ENCODE measurements around the gene SNX14. TPM values are rescaled to one million over a fixed set of nuclear protein-coding genes. Genes with fewer than 3 reads are reported as not detected.
A peak's percentile ranks its signal among the peaks of the same experiment; 100 is the strongest.

SNX14 gene
- total RNA-seq, 1 experiment from 2014 or later = 65.4 TPM

GRCh38 chr6:85468326-85468725, 125.3 kb downstream of the SNX14 start:
- Histone ChIP-seq H3K27ac (ENCODE audit: low read length) (no peak overlapping the region), H3K9ac (ENCODE audit: low read length) (no peak overlapping the region), H3K79me2 (ENCODE audit: low read length) (no peaks in the 10 kb centered on the region), H3K36me3 (ENCODE audit: low read depth, low read length) (no peaks in the 10 kb centered on the region), H3K27me3 (ENCODE audit: low read length) (no peaks in the 10 kb centered on the region), H2AFZ (ENCODE audit: low read length) (no peak overlapping the region), H3K4me2 (ENCODE audit: low read length) (no peak overlapping the region), H3K4me1 (ENCODE audit: insufficient read depth, low read length) (peaks cover 40% of the 10 kb centered on the region), H3K9me2 (replicated peaks; ENCODE audit: low read length) (no peaks in the 10 kb centered on the region), H3K9me3 (ENCODE audit: low read length) (no peaks in the 10 kb centered on the region), H4K20me1 (ENCODE audit: low read length) (no peaks in the 10 kb centered on the region), H3K4me3 (ENCODE audit: low read length) (no peak overlapping the region), H3F3A (ENCODE audit: low read length, unreplicated experiment) (no peaks in the 10 kb centered on the region)
- CTCF ChIA-PET = no interaction called here
- ATAC-seq (no peak), DNase-seq (no peak)
- TF ChIP-seq EZH2phosphoT487 (IDR thresholded peaks at IDR 0.05; ENCODE audit: borderline replicate concordance, low read length) (no peak), EZH2 (IDR thresholded peaks at IDR 0.05; ENCODE audit: low read length, unreplicated experiment) (no peak), CTCF (conservative IDR thresholded peaks at IDR 0.05; ENCODE audit: low read depth, low read length) (no peak)
- POLR2A ChIA-PET (ENCODE audit: unreplicated experiment) = no interaction called here
- no TSS peak for BruUV-seq (replicated peaks)
- intact Hi-C loops (cut with micrococcal nuclease) = no loop called here

GRCh38 chr6:85465762-85466161, 127.9 kb downstream of the SNX14 start:
- Histone ChIP-seq H3K4me3 (ENCODE audit: low read length) (no peak overlapping the region), H3K27me3 (ENCODE audit: low read length) (no peaks in the 10 kb centered on the region), H3K79me2 (ENCODE audit: low read length) (no peaks in the 10 kb centered on the region), H3K27ac (ENCODE audit: low read length) (peak overlapping the region; percentile 99), H3K36me3 (ENCODE audit: low read depth, low read length) (no peaks in the 10 kb centered on the region), H3K9me2 (replicated peaks; ENCODE audit: low read length) (no peaks in the 10 kb centered on the region), H3K9ac (ENCODE audit: low read length) (peak overlapping the region; percentile 65), H3K4me2 (ENCODE audit: low read length) (peak overlapping the region; percentile 30), H3K9me3 (ENCODE audit: low read length) (no peaks in the 10 kb centered on the region), H3K4me1 (ENCODE audit: insufficient read depth, low read length) (peaks cover 50% of the 10 kb centered on the region), H4K20me1 (ENCODE audit: low read length) (no peaks in the 10 kb centered on the region), H3F3A (ENCODE audit: low read length, unreplicated experiment) (no peaks in the 10 kb centered on the region), H2AFZ (ENCODE audit: low read length) (no peak overlapping the region)
- DNase-seq (no peak), ATAC-seq (no peak)
- ChIA-PET POLR2A (ENCODE audit: unreplicated experiment) (no interaction called here), CTCF (no interaction called here)
- BruUV-seq (replicated peaks) = no TSS peak
- intact Hi-C loops (cut with micrococcal nuclease) = no loop called here
- TF ChIP-seq EZH2 (IDR thresholded peaks at IDR 0.05; ENCODE audit: low read length, unreplicated experiment) (no peak), EZH2phosphoT487 (IDR thresholded peaks at IDR 0.05; ENCODE audit: borderline replicate concordance, low read length) (no peak), CTCF (conservative IDR thresholded peaks at IDR 0.05; ENCODE audit: low read depth, low read length) (no peak)

- no peaks in the 10 kb centered on the region for H3K27me3 ChIP-seq (ENCODE audit: low read length)
- CTCF ChIA-PET = interaction anchor here (1.0 kb wide), 1 partner anchor 18 kb away, joined by 21 read pairs; no protein-coding TSS in a partner anchor
- ATAC-seq (peak; percentile 82), DNase-seq (peak; percentile 96)
- H3K4me3 ChIP-seq (ENCODE audit: low read length) = peak overlapping the region; percentile 50; the same call in 1 of the 2 replicates
- peak overlapping the region; percentile 80 for H3K4me2 ChIP-seq (ENCODE audit: low read length)
- H3K9ac ChIP-seq (ENCODE audit: low read length) = peak overlapping the region; percentile 93
- H3K4me1 ChIP-seq (ENCODE audit: insufficient read depth, low read length) = peaks cover 60% of the 10 kb centered on the region
- H4K20me1 ChIP-seq (ENCODE audit: low read length) = no peaks in the 10 kb centered on the region
- no peaks in the 10 kb centered on the region for H3K79me2 ChIP-seq (ENCODE audit: low read length)
- intact Hi-C loops (cut with micrococcal nuclease) = loop anchor here (1.0 kb wide), 2 partner anchors 60 to 103 kb away; no protein-coding TSS in a partner anchor
- peak overlapping the region; percentile 99 for H3K27ac ChIP-seq (ENCODE audit: low read length)
- BruUV-seq (replicated peaks) = no TSS peak
- POLR2A ChIA-PET (ENCODE audit: unreplicated experiment) = interaction anchor here (0.5 to 0.8 kb wide), 3 partner anchors 14 to 60 kb away, joined by 3 to 6 read pairs (median 4); no protein-coding TSS in a partner anchor
- no peak overlapping the region for H2AFZ ChIP-seq (ENCODE audit: low read length)
- no peaks in the 10 kb centered on the region for H3F3A ChIP-seq (ENCODE audit: low read length, unreplicated experiment)
- no peak for TF ChIP-seq CTCF (conservative IDR thresholded peaks at IDR 0.05; ENCODE audit: low read depth, low read length)
- TF ChIP-seq EZH2phosphoT487 (IDR thresholded peaks at IDR 0.05; ENCODE audit: borderline replicate concordance, low read length) = no peak
- TF ChIP-seq EZH2 (IDR thresholded peaks at IDR 0.05; ENCODE audit: low read length, unreplicated experiment) = no peak
- H3K9me3 ChIP-seq (ENCODE audit: low read length) = no peaks in the 10 kb centered on the region
- H3K9me2 ChIP-seq (replicated peaks; ENCODE audit: low read length) = no peaks in the 10 kb centered on the region
- H3K36me3 ChIP-seq (ENCODE audit: low read depth, low read length) = no peaks in the 10 kb centered on the region
These were observed 128.9 kb downstream of the SNX14 start for GRCh38 chr6:85464722-85465150.

Data from PC-3 (cell line).